IMR-90 (cell line): ENCODE results near the gene LRFN5. TPM values are rescaled to one million over a fixed set of nuclear protein-coding genes. Genes with fewer than 3 reads are reported as not detected.

Experiments used
- ATAC-seq: fragments of 200-7000 bp; cut with Tn5 transposase; 2 replicates; pipeline ENCODE4 v1.9.1; 2020; ENCODE audit warnings: low read depth, mild to moderate bottlenecking, moderate library complexity
- BruUV-seq: library from RNA; stranded (reverse); fragments of 400-500 nt; replicated peaks from 2 replicates; lab custom pipeline; 2021; lab: Mats Ljungman, UMichigan
- CTCF ChIA-PET: fragments of 300-600 bp; formaldehyde crosslinking; extraction: SDS; loops from one replicate; lab custom pipeline; 2021; ENCODE audit warnings: antibody characterized with exemption; lab: Yijun Ruan, JAX
- POLR2A ChIA-PET: fragments of 300-600 bp; sonication (Branson Sonifier 250); formaldehyde crosslinking; loops from one replicate; lab custom pipeline; 2022; ENCODE audit warnings: antibody characterized with exemption; ENCODE audit not compliant: unreplicated experiment; lab: Charles Lee
- DNase-seq: peaks from one replicate; pipeline ENCODE4 v3.0.0; 2013
- H2AFZ ChIP-seq: replicated peaks from 2 replicates; pipeline ENCODE3; 2013; ENCODE audit warnings: low read length, mild to moderate bottlenecking; ENCODE audit not compliant: poor library complexity
- H2AK5ac ChIP-seq: 2 replicates; pipeline ENCODE4 v1.6.1; 2013; ENCODE audit warnings: low read depth, low read length, inconsistent platforms
- H2AK9ac ChIP-seq: replicated peaks from 2 replicates; pipeline ENCODE3; 2013; ENCODE audit warnings: mild to moderate bottlenecking, low read depth, low read length, moderate library complexity; ENCODE audit not compliant: poor library complexity
- H2BK120ac ChIP-seq: 2 replicates; pipeline ENCODE4 v1.6.1; 2013; ENCODE audit warnings: low read depth, low read length, inconsistent platforms
- H2BK15ac ChIP-seq: 3 replicates; pipeline ENCODE4 v1.6.1; 2013; ENCODE audit warnings: low read depth, low read length, inconsistent platforms
- H2BK20ac ChIP-seq: 2 replicates; pipeline ENCODE4 v1.6.1; 2013; ENCODE audit warnings: low read depth, mild to moderate bottlenecking, inconsistent platforms, low read length, moderate library complexity
- H2BK5ac ChIP-seq: 2 replicates; pipeline ENCODE4 v1.6.1; 2013; ENCODE audit warnings: mild to moderate bottlenecking, low read depth, low read length, inconsistent platforms; ENCODE audit not compliant: poor library complexity, severe bottlenecking
- H3K14ac ChIP-seq: replicated peaks from 2 replicates; pipeline ENCODE4 v1.6.1; 2013; ENCODE audit warnings: low read depth, low read length, inconsistent platforms
- H3K18ac ChIP-seq: 2 replicates; pipeline ENCODE4 v1.6.1; 2013; ENCODE audit warnings: low read depth, low read length, control low read depth
- H3K23ac ChIP-seq: 2 replicates; pipeline ENCODE4 v1.6.1; 2013; ENCODE audit warnings: low read depth, low read length, inconsistent platforms
- H3K27ac ChIP-seq: 2 replicates; pipeline ENCODE4 v1.5.1; 2013; ENCODE audit warnings: mild to moderate bottlenecking, control low read depth, low read length; ENCODE audit not compliant: insufficient read depth
- H3K27me3 ChIP-seq: 2 replicates; pipeline ENCODE4 v1.6.1; 2013; ENCODE audit warnings: low read length; ENCODE audit not compliant: control insufficient read depth, insufficient read depth
- H3K36me3 ChIP-seq: 2 replicates; pipeline ENCODE4 v1.6.1; 2013; ENCODE audit warnings: low read length, mixed read lengths; ENCODE audit not compliant: control insufficient read depth, insufficient read depth
- H3K4ac ChIP-seq: 2 replicates; pipeline ENCODE4 v1.6.1; 2013; ENCODE audit warnings: low read depth, low read length, inconsistent platforms
- H3K4me1 ChIP-seq: 2 replicates; pipeline ENCODE4 v1.6.1; 2013; ENCODE audit warnings: low read length, mixed read lengths; ENCODE audit not compliant: control insufficient read depth, insufficient read depth
- H3K4me2 ChIP-seq: 2 replicates; pipeline ENCODE4 v1.6.1; 2013; ENCODE audit warnings: low read depth, mild to moderate bottlenecking, control low read depth, low read length, moderate library complexity
- H3K4me3 ChIP-seq: 2 replicates; pipeline ENCODE4 v1.5.1; 2013; ENCODE audit warnings: low read depth, mild to moderate bottlenecking, control low read depth, low read length, moderate library complexity; ENCODE audit not compliant: insufficient read depth
- H3K56ac ChIP-seq: 2 replicates; pipeline ENCODE4 v1.6.1; 2013; ENCODE audit warnings: low read length, inconsistent platforms; ENCODE audit not compliant: insufficient read depth; ENCODE audit errors: extremely low read depth
- H3K79me1 ChIP-seq, 2 experiments: 2 replicates each; pipeline ENCODE4 v1.6.1; 2013; ENCODE audit warnings: low read length in 2 of 2, inconsistent platforms in 1 of 2, low read depth in 1 of 2
- H3K9ac ChIP-seq: 2 replicates; pipeline ENCODE4 v1.6.1; 2013; ENCODE audit warnings: low read depth, low read length, control low read depth
- H3K9me1 ChIP-seq: 2 replicates; pipeline ENCODE4 v1.6.1; 2013; ENCODE audit warnings: low read length, inconsistent platforms; ENCODE audit not compliant: insufficient read depth
- H3K9me3 ChIP-seq: 2 replicates; pipeline ENCODE4 v1.6.1; 2013; ENCODE audit warnings: low read length; ENCODE audit not compliant: control insufficient read depth, insufficient read depth
- H4K20me1 ChIP-seq: 2 replicates; pipeline ENCODE4 v1.6.1; 2013; ENCODE audit warnings: low read length, inconsistent platforms; ENCODE audit not compliant: insufficient read depth
- H4K5ac ChIP-seq: 2 replicates; pipeline ENCODE4 v1.6.1; 2013; ENCODE audit warnings: mild to moderate bottlenecking, low read depth, low read length, control low read depth
- H4K8ac ChIP-seq, 2 experiments: 2 replicates each; pipeline ENCODE4 v1.6.1; 2013; ENCODE audit warnings: low read depth in 2 of 2, low read length in 2 of 2, control low read depth in 1 of 2, inconsistent platforms in 1 of 2
- H4K91ac ChIP-seq: 2 replicates; pipeline ENCODE4 v1.6.1; 2013; ENCODE audit warnings: low read depth, low read length, inconsistent platforms; ENCODE audit not compliant: insufficient read depth
- BHLHE40 ChIP-seq: fragments of 150-350 bp; IDR thresholded peaks from 2 replicates; pipeline ENCODE4 v1.6.1; 2016; ENCODE audit warnings: mild to moderate bottlenecking, low read depth, low read length
- CEBPB ChIP-seq: IDR thresholded peaks from 2 replicates; pipeline ENCODE4 v1.6.1; 2012; ENCODE audit warnings: low read depth, low read length, improper control_type of control experiment
- CHD1 ChIP-seq: IDR thresholded peaks from 2 replicates; pipeline ENCODE4 v1.6.1; 2012; ENCODE audit warnings: low read depth, low read length, improper control_type of control experiment
- FOS ChIP-seq: fragments of 150-350 bp; IDR thresholded peaks from 2 replicates; pipeline ENCODE4 v1.6.1; 2016; ENCODE audit warnings: low read depth, low read length
- MAFK ChIP-seq: IDR thresholded peaks from 2 replicates; pipeline ENCODE4 v1.6.1; 2012; ENCODE audit warnings: low read depth, low read length, improper control_type of control experiment
- MXI1 ChIP-seq: IDR thresholded peaks from 2 replicates; pipeline ENCODE4 v1.6.1; 2012; ENCODE audit warnings: low read depth, mild to moderate bottlenecking, low read length, moderate library complexity, borderline replicate concordance
- POLR2A ChIP-seq: IDR thresholded peaks from 2 replicates; pipeline ENCODE4 v1.6.1; 2012; ENCODE audit warnings: mild to moderate bottlenecking, low read depth, low read length
- RAD21 ChIP-seq: IDR thresholded peaks from 2 replicates; pipeline ENCODE4 v1.6.1; 2012; ENCODE audit warnings: low read length, improper control_type of control experiment
- RCOR1 ChIP-seq: IDR thresholded peaks from 2 replicates; pipeline ENCODE4 v1.6.1; 2012; ENCODE audit warnings: mild to moderate bottlenecking, low read length, improper control_type of control experiment; ENCODE audit not compliant: insufficient replicate concordance
- SMC3 ChIP-seq: fragments of 150-350 bp; IDR thresholded peaks from 2 replicates; pipeline ENCODE4 v1.6.1; 2016; ENCODE audit warnings: low read depth, mild to moderate bottlenecking, antibody characterized with exemption, low read length, moderate library complexity
- WGBS, 2 experiments: methylation state at CpG; one replicate each; pipeline versions ENCODE4 v1.1.5 to v1.1.7; 2013; ENCODE audit warnings: missing lambda C conversion rate in 2 of 2; ENCODE audit not compliant: insufficient read length in 1 of 2; ENCODE audit errors: extremely low coverage in 2 of 2; 5-methylcytosine and 5-hydroxymethylcytosine counted together
- dilution Hi-C: fragments of 300-500 bp; cut with HindIII; formaldehyde crosslinking; loops from one replicate; pipeline ENCODE4 v1.14.3; 2018; ENCODE audit warnings: low sequenced_read_pairs; ENCODE audit not compliant: unreplicated experiment
- in situ Hi-C: fragments of 300-500 bp; cut with MboI; formaldehyde crosslinking; loops from 3 replicates; pipeline ENCODE4 v1.14.3; 2019; ENCODE audit warnings: low sequenced_read_pairs, inconsistent platforms, mixed read lengths
- intact Hi-C: fragments of 100-400 bp; cut with micrococcal nuclease; formaldehyde crosslinking; loops from 2 replicates; pipeline ENCODE4 v1.10.0; 2022
- polyA plus RNA-seq, 3 experiments: library from polyadenylated mRNA; depleted of rRNA; stranded (reverse); fragments of >200 nt; gene quantifications; 2 replicates each; pipeline ENCODE4 v1.2.3, GENCODE V29; 2012; ENCODE audit warnings: low replicate concordance in 1 of 3
- total RNA-seq: library from RNA; depleted of rRNA; stranded (reverse); fragments of >200 nt; gene quantifications from 2 replicates; pipeline ENCODE4 v1.2.3, GENCODE V29; 2012
- TF ChIP-seq, protein P1 (sequence below): fragments of 150-350 bp; IDR thresholded peaks from 2 replicates; pipeline ENCODE4 v1.6.1; 2016; ENCODE audit warnings: low read depth, mild to moderate bottlenecking, low read length, moderate library complexity, borderline replicate concordance
- TF ChIP-seq, protein P2 (sequence below): fragments of 150-350 bp; IDR thresholded peaks from 2 replicates; pipeline ENCODE4 v1.6.1; 2017; ENCODE audit warnings: mild to moderate bottlenecking, antibody characterized with exemption, low read length, low read depth

Gene LRFN5
- total and polyA plus RNA-seq, 2 of the 4 experiments (the other 2 are of a cell fraction): 1.8 to 3.6 TPM

DNA sequence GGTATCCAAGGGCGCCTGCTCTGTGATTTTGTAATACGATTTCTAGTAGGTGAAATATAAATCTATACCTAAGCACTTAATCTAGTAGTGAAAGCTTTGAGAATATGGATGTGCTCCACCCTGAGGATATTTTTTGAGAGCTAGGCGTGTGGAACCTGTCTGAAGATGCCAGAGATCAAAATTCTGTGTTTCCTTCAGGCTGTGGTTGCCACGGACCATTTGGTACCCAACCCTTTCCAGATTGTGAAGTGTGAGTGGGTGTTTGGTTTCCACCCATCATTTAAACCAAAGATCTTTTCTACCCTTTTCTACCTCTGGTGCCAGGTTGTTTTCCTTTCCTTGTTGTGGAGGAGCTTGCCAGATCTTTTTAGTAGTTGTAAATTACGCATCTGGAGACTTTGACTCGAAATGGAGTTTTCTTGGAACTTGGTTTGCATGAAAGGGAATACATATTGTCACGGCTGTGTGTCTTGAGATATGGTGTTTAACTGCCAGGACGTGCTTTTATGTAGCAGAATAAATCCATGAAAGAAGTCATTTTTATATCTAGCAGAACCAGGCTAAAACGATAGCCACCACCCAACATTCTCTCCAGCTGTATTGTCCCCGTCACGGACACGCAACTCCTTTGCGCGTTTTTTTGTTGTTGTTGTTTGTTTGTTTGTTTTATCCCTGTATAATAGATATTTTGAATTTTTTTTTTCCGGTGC lies 2.2 kb downstream of the LRFN5 start:
- no peak overlapping the region for H3K56ac ChIP-seq
- no TSS peak for BruUV-seq
- no peaks in the 10 kb centered on the region for H4K20me1 ChIP-seq
- peaks cover 20% of the 10 kb centered on the region for H3K27me3 ChIP-seq
- no peaks in the 10 kb centered on the region for H3K36me3 ChIP-seq
- H2AK5ac ChIP-seq: no peak overlapping the region
- DNase-seq (no peak), ATAC-seq (no peak)
- no peak overlapping the region for H4K8ac ChIP-seq
- H3K79me1 ChIP-seq: peaks cover 0 to 7% of the 10 kb centered on the region in 2 experiments; a peak in 1 of 4 replicates
- H3K9ac ChIP-seq: no peak overlapping the region
- CTCF ChIA-PET: interaction anchor here (2.1 kb wide), 1 partner anchor 8 kb away, joined by 10 read pairs; no protein-coding TSS in a partner anchor
- no peak overlapping the region for H4K91ac ChIP-seq
- in situ Hi-C loops: no loop called here
- POLR2A ChIA-PET: no interaction called here
- dilution Hi-C loops: no loop called here
- no peak overlapping the region for H4K5ac ChIP-seq
- no peak overlapping the region for H2BK15ac ChIP-seq
- no peaks in the 10 kb centered on the region for H3K9me1 ChIP-seq
- no peak overlapping the region for H2AFZ ChIP-seq
- H3K4ac ChIP-seq: no peak overlapping the region
- H3K4me3 ChIP-seq: no peak overlapping the region
- no peak overlapping the region for H2BK20ac ChIP-seq
- H2BK5ac ChIP-seq: no peak overlapping the region
- H3K27ac ChIP-seq: no peak overlapping the region
- H3K18ac ChIP-seq: no peak overlapping the region
- TF ChIP-seq POLR2A: no peak
- TF ChIP-seq, protein P1, sequence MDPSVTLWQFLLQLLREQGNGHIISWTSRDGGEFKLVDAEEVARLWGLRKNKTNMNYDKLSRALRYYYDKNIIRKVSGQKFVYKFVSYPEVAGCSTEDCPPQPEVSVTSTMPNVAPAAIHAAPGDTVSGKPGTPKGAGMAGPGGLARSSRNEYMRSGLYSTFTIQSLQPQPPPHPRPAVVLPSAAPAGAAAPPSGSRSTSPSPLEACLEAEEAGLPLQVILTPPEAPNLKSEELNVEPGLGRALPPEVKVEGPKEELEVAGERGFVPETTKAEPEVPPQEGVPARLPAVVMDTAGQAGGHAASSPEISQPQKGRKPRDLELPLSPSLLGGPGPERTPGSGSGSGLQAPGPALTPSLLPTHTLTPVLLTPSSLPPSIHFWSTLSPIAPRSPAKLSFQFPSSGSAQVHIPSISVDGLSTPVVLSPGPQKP: no peak
- no peak for TF ChIP-seq CHD1
- TF ChIP-seq CEBPB: no peak
- no peak for TF ChIP-seq RAD21
- TF ChIP-seq FOS: no peak
- no peak for TF ChIP-seq RCOR1
- no peak for TF ChIP-seq SMC3
- no peak for TF ChIP-seq MXI1
- TF ChIP-seq MAFK: no peak
- no peak for TF ChIP-seq BHLHE40
- TF ChIP-seq, protein P2, sequence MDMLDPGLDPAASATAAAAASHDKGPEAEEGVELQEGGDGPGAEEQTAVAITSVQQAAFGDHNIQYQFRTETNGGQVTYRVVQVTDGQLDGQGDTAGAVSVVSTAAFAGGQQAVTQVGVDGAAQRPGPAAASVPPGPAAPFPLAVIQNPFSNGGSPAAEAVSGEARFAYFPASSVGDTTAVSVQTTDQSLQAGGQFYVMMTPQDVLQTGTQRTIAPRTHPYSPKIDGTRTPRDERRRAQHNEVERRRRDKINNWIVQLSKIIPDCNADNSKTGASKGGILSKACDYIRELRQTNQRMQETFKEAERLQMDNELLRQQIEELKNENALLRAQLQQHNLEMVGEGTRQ: no peak
- intact Hi-C loops: loop anchor here (5.0 to 10.0 kb wide), 2 partner anchors 324 to 613 kb away; no protein-coding TSS in a partner anchor
- no peak overlapping the region for H3K14ac ChIP-seq
- H2AK9ac ChIP-seq: no peak overlapping the region
- peak overlapping the region; percentile 39 for H3K4me2 ChIP-seq
- H3K23ac ChIP-seq: no peak overlapping the region
- no peak overlapping the region for H2BK120ac ChIP-seq
- no peaks in the 10 kb centered on the region for H3K4me1 ChIP-seq
- H3K9me3 ChIP-seq: no peaks in the 10 kb centered on the region
- WGBS, 2 experiments: 20% methylated on average over 1 of the region's 15 CpGs; no CpG with 5 or more reads in 1 of the 2 experiments
